ENCODE measurements around the gene WDR46.
"Not testable (repeated sequence)": the region's sequence is repeated elsewhere in the genome, so short reads cannot be mapped to it uniquely, and the experiment has no call there.

Gene WDR46

DNA sequence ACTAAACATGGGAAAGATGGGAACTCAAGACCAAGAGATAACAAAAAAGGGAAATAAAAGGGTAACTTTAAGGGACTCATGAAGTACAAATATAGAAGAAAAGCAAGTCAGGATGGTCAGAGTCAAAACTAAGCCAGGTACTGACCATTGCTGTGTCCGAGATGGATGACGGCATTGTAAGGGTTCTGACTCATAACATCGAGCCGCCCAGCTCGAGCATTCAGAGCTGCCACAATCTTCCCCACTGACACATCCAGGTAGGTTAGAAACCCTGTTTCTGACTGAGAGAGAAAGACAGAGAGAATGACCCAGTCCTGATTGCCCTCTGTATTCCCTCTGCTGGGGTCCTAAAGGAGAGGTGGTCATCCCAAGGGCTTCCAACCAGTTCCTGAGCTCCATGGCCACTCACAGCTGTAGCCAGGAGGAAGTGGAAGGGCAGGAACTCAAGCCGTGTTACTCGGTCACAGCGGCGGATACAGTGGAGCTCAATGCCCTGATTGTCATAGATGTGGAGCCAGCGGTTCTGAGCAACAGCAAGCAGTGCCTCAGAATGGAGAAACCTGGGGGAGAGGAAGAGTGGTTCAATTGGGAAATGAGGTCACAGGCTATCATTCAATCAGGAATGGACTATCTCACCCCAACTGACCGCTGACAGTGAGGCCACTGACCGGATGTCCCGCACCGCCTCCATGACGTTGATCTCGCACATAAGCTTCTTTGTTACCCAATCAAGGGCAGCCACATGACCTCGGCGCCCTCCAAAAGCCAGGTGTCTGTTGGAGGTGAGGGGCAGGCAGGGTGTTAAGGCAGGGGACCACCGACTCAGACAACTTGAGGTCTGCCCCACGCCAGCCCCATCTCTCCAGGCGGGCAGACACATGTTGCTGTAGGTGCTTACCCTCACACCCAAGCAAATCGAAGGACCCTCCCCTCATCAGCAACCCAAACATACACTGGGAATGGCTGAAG is 1.8 kb downstream of the WDR46 start:
- DNase-seq: no peak

DNA sequence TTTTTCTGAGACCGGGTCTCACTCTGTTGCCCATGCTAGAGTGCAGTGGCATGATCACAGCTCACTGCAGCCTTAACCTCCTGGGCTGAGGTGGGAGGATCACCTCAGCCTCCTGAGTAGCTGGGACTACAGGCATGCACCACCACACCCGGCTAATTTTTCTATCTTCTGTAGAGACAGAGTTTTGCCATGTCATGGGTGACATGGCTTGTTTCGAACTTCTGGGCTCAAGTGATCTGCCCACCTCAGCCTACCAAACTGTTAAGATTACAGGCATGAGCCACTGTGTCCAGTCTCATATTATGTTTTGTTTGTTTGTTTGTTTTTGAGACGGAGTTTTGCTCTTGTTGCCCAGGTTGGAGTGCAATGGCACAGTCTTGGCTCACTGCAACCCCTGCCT is 3.8 kb downstream of the WDR46 start:
- not testable (repeated sequence) for DNase-seq

DNA sequence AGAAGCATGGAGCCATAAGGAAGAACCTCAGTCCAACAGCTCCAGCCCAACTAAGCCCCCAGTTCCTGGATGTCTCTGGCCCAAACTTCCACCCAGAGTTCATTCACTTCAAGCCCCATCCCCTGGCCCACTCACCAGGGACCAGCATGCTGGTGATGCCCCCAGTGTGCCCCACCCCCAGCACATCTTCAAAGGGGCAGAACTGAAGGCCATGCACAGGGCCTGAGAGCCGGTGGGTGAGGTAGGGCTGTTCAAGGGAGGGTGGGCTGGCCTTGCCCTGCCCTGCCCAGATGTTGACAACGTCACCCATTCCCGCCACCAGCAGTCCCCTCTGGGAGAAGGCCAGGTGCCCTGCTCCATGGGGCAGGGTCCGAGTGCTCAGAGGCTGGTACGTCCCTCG is 8.5 kb downstream of the WDR46 start:
- no peak for DNase-seq

DNA sequence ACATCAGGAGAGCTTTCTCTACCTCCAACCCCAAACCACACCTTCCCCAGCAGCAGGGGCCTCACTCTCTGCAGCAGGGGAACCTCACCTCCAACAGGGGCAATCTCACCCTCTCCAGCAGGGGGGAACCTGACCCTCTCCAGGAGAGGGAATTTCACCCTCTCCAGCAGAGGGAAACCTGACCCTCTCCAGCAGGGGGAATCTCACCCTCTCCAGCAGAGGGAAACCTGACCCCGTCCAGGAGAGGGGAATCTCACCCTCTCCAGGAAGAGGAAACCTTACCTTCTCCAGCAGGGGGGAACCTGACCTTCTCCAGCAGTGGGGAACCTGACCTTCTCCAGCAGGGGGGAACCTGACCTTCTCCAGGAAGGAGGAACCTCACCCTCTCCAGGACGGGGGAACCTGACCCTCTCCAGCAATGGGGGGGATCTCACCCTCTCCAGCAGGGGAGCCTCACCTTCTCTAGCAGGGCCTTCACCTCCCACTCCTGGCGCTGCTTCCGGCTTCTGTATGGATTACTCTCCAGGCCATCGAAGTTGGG is 9.0 kb downstream of the WDR46 start:
- peak; percentile 55 for DNase-seq

DNA sequence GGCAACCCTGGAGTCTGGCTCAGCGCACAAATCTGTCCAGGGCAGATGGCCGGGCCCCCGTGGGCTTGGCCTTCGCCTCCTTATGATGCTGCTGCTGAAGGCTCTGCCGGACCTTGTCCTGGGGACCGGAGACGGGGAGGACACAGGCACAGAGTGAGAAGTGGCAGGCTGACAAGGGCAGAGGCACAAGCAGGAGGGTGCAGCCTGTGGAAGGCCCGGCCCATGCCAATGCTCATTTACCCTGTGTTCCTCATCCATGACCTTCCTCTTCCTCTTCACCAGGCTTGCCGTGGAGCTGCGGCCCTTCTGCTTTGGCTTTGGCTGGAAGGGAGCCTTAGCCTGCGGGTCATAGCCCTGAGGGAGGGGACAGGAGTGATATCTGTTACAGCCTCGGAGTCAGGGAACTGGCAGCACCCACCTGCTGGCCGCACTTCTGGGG is 9.8 kb downstream of the WDR46 start:
- DNase-seq: no peak

DNA sequence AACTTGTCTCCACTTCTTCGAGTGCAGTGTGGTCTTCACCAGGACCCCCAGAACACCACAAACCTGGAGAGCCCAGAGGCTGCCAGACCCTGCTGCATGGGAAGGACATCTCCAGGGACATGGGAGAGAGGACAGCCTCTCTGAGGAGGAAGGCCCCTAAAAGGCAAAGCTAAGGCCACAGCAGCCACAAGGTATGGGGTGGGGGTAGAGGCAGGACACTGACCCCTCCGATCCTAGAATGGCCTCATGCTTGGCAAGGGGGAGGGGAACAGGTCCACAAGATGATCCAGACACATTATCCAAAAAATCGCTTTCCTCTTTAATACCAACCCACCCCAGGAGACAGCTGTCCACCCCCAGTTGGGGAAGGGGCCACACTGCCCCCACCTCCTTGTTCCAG is 10.2 kb downstream of the WDR46 start:
- no peak for DNase-seq

DNA sequence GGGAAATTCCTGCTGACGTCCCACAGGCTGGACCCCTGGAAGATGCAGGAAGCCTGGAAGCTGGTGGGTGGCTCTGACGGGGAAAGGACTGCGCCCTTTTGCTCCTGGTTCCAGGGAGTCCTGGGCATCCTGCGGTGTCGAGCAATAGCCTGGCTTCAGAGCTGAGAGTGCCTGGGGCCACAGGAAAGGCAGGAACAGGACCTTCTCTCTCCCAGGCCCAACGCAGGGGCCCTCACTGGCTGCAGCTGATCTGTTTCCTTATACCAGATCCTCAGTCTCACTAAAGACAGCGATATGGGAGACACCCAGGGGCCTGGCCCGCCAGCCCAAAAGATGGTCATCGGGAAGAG is 10.7 kb downstream of the WDR46 start:
- no peak for DNase-seq

DNA sequence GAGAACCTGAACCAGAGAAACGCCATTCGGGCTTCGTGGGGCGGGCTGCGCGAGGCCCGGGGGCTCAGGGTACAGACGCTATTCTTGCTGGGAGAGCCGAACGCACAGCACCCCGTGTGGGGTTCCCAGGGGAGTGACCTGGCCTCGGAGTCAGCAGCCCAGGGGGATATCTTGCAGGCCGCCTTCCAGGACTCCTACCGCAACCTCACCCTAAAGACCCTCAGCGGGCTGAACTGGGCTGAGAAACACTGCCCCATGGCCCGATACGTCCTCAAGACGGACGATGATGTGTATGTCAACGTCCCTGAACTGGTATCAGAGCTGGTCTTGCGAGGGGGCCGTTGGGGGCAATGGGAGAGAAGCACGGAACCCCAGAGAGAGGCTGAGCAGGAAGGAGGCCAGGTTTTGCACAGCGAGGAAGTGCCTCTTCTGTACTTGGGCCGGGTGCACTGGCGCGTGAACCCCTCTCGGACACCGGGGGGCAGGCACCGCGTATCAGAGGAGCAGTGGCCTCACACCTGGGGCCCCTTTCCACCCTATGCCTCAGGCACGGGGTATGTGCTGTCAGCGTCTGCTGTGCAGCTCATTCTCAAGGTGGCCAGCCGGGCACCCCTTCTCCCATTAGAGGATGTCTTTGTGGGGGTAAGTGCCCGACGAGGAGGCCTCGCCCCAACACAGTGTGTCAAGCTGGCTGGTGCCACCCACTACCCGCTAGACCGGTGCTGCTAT is 11.2 kb downstream of the WDR46 start:
- no peak for DNase-seq

DNA sequence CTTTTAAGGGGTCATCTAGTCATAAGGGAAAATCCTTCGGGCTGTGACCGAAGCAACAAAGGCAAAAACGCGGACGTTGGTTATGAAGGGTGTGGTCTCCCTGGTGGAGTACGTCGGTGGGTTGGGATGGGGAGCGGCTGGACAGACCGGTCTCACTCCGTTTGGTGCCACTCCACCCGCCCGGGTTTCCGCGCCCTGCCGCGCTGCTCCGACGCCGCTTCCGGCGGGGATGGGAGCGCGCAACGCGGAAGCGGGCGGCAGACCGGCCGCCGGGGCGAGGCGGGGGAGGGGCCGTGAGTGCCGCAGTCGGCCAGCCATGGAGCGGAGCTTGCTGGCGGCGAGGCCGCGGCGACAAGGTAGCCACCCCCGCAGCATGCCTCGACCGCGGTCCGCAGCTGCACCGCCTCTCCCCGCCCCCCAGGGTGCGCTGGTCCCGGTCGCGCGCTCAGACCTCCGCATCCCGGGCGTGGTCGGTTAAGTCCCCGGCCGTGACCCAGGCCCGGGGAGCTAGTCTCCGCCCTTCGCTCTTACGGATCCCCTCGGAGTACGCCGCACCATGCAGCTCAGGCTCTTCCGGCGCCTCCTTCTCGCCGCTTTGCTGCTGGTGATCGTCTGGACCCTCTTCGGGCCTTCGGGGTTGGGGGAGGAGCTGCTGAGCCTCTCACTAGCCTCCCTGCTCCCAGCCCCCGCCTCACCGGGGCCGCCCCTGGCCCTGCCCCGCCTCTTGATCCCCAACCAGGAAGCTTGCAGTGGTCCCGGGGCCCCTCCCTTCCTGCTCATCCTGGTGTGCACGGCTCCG is 12.0 kb downstream of the WDR46 start, which contains the start of gene B3GALT4:
TSS of gene B3GALT4 (plus strand) at position 260 of the 799 bp plus-strand sequence. CDS start at position 557, 297 bp downstream.
- peak; percentile 71 for DNase-seq

DNA sequence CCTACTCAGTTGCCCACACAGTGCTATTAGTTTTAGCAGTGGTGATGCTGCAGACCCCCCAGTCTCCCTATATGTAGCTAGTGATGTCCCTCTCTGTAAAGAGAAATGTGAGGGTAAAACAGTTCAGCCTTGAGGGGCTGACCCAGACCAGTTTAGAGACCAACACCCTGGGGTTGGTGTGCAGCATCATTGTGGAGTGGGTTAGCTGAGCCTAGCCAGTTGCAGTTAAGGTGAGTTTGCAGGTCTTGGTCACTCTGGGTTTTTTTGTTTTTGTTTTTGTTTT is 12.5 kb downstream of the WDR46 start:
- no peak for DNase-seq

DNA sequence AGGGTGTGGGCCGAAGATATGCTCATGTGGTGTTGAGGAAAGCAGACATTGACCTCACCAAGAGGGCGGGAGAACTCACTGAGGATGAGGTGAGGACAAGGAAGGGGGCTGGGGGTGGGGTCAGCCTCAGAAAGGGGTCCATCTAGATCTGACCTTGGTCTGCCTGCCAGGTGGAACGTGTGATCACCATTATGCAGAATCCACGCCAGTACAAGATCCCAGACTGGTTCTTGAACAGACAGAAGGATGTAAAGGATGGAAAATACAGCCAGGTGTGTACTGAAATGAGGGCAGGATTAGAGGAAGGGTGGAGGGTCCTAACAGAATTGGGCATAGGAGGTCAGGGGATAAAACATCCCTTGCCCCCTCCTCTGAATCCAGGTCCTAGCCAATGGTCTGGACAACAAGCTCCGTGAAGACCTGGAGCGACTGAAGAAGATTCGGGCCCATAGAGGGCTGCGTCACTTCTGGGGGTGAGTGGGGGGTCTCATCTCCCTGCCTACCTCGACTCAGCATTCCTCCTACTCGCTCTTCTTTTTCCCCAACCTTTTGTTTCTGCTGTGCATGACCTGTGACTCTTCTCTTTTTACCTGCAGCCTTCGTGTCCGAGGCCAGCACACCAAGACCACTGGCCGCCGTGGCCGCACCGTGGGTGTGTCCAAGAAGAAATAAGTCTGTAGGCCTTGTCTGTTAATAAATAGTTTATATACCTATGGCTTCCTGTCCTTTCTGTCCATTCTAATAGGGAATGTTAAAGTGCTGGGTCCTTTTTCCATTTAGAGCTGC is 13.1 kb downstream of the WDR46 start:
- not testable (repeated sequence) for DNase-seq

DNA sequence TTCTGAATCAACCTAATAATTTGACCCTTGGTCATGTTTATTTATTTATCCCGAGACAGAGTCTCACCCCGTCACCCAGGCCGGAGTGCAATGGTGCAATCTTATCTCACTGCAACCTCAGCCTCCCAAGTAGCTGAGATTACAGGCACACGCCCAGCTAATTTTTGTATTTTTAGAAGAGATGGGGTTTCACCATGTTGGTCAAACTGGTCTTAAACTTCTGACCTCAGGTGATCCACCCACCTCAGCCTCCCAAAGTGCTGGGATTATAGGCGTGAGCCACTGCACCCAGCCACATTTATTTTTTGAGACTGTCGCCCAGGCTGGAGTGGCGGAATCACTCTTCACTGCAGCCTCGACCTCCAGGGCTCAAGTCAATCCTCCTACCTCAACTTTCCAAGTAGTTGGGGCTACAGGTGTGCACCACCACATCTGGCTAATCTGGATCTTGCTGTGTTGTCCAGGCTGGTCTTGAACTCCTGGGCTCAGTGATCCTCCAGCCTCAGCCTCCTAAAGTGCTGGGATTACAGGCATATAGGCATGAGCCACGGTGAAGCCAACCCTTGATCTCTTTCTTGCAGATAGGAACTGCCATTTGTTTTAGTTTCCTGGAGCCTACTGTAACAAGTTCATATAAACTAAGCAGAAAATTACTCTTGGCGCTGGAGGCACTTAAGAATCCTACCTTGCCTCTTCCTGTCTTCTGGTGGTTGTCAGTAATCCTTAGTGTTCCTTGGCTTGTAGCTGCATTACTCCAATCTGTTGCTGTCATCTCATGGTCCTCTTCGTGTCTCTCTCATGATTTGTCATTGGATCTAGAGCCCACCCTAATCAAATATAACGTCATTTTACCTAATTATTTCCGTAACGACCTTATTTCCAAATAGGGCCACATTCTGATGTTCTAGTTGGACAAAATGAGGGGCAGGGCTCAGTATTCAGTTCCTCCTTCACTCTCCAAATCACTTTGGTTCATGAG is 14.8 kb downstream of the WDR46 start:
- no peak for DNase-seq

DNA sequence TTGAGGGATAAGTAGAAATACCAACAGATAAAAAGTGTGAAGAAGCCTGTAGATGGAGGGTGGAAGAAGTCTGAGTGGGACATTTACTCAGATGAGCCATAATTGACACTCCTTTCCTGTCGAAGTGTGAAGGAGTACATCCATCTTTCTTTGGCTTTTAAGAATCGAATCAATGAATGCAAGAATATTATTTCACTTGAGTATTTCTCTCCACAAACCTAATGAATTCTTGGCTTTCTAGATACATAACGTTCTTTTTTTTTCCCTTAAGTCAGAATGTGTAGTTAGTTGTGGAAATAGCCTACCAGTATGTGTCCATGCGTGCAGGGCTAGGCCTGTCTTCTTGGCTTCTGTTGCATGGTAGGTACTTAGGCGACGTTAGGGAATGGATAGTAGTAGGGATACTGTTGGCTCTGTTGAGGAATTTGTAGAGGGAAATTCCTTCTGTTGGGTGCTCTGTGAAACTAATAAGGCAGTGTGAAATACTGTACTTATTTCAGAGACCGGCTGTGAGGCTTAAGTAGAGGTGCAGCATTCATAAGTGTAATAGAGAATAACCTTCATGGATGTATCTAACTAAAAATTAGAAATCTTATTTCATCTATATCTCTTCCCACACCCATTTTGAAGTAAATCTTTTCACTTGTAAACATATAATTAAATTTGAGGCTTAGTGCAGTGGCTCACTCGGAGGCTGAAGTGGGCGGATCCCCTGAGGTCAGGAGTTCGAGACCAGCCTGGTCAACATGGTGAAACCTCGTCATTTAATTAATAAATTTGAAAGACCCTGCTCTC is 15.7 kb downstream of the WDR46 start:
- DNase-seq: no peak

DNA sequence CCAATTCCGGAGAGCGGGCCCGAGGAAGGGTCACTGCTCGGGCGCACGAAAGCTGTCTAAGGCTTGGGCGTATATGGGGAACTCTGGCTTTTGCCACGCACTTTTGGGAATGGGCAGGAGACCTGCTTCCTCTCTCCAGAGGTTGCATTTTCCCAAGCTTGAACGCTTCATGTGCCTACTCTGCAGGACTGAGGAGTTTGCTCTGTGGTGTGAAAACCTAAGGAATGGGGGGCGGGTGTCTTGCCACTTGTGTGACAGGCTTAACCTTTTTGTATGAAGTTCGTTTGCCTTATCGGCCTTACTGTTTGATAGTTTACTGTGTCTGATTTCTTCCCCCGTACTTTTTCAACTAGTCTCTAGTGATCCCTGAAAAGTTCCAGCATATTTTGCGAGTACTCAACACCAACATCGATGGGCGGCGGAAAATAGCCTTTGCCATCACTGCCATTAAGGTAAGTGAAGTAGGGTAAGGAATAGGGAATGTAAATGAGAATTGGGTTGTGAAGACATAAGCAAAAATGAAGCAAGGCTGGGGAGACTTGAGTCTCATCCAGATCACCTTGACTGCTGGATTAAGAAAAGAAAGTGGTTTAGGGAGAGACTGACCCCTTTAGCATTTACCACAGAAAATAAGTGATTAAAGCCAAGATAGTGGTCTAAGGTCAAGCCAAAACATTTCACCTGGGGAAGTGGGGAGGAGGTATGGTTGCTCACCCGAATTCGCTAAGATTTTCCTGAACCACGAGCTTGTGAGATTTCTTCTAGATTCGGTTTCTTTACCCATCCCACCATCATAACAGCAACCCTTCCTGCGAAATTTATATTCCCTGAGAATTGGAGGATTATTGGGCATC is 16.5 kb downstream of the WDR46 start:
- peak; percentile 39 for DNase-seq

DNA sequence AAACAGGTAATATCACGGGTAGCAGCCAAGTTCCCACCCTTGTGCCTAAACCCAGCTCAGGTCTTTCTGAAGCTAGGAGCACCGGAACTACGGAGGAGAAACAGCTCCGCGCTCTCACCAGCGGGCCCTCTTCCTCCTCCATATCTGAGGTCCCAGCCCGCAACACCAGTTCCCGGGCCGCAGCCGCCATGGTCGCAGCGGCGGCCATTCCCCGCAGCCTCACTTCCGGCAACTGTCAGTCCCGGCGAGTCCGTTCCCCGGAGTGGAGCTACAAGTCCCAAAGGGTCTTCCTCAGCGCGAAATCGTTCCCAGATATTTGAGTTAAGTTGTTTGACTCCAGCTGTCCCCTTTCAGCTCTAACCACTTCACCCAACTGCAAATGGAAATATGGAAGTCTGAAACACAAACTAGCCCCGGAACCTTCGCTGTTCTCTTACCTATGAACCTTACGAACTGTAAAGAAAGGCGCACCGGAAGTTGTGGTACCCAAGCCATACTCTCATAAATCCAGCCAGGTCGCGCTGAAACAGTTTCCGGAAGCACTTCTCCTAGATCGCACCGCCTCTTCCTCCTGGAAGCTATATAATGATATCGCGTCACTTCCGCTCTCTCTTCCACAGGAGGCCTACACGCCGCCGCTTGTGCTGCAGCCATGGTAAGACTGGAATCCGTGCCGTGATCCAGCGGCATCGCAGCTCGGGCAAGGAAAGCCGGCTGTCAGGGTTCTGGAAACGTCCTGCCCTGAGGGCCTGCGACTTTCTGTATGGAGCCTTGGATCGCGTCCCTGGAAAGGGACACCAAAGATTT is 17.4 kb downstream of the WDR46 start, which contains the start of the genes RPS18 and VPS52:
TSS of gene RPS18 (plus strand) at position 608 of the 807 bp plus-strand sequence. CDS start at position 653, 45 bp downstream.
TSS of gene VPS52 (minus strand) at position 409 of the 807 bp plus-strand sequence. CDS start at position 208, 201 bp downstream.
- DNase-seq: peak; percentile 99

DNA sequence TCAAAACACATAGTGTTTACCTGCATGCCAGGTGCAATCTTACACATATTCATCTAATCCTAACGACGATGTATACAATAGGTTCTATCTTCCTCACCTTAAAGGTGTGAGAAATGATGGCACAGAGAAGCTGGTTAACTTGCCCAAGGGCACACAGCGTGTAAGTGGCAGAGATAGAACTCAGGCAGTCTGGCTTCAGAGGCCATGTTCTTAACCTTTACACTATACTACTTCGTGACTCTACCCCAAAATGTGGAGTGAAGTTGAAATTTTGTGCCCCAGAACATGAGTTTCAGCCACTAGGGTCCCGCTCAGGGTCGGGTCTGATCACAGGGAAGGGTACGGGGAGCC is 17.9 kb downstream of the WDR46 start:
- no peak for DNase-seq

DNA sequence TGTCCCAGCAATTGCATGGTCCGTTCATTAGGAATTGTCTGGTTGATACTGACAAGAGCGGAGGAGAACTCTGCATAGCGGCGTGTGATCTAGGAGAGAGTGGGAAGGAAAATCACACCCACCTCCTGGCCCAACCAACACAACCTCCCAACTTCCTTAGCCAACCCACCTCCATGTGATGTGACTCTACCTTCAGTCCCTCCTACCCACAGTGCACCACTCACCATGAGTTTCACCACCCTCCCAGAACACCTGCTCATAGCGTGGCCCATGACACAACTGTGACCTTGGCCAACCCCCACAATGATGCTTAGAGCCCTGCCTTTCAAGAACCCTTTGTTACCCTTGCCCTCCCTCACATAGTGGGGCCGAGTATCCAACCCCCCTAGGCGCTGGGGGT is 25.0 kb downstream of the WDR46 start:
- no peak for DNase-seq

DNA sequence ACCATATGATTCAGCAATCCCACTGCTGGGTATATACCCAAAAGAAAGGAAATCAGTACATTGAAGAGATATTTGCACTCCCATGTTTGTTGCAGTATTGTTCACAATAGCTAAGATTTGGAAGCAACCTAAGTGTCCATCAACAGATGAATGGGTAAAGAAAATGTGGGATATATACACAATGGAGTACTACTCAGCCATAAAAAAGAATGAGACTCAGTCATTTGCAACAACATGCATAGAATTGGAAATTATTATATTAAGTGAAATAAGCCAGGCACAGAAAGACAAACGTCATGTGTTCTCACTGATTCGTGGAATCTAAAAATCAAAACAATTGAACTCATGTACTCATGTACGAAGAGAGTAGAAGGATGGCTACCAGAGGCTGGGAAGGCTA is 26.5 kb downstream of the WDR46 start:
- not testable (repeated sequence) for DNase-seq
